Measurements from ENCODE around the gene CDK1.
"Not testable (repeated sequence)": the region's sequence is repeated elsewhere in the genome, so short reads cannot be mapped to it uniquely, and the experiment has no call there.

CDK1 gene

DNA sequence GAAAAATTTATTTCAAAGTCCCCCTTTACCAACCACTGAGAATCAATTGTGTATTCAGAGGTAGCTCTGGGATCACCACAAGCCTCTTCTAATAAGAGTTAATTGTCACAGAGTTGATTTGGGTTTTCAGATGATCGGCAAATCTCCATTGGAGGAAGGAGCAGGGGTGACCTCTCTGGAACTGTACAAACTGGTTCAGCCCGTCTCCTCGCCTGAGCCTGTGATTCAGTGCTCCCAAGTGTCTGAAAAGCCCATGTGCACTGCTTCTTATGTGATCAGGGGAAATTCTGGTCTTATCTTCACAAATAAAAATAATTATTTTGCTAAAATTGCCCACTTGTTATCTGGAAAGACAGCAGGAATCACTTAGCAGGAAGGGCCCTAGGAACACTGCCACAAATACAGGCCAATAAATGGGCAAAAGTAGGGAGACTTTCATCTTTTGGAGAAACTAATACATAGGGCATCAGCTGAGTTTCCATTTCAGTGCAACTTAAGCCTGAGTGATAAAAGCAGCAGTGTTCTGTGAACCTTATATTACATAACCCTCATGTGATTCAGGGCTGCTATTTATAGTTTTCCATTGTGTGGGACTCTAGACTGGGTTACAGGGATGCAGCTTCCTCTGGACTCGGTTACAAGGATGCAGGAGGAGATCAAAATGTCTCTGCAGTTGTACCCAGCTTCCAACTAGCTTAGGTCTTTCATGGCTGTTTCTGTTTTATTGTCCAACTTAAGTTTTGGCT is 32.3 kb downstream of the CDK1 start:
- no peak for DNase-seq (ENCODE audit: low read depth in 2 of 2, low spot score in 1 of 2)

DNA sequence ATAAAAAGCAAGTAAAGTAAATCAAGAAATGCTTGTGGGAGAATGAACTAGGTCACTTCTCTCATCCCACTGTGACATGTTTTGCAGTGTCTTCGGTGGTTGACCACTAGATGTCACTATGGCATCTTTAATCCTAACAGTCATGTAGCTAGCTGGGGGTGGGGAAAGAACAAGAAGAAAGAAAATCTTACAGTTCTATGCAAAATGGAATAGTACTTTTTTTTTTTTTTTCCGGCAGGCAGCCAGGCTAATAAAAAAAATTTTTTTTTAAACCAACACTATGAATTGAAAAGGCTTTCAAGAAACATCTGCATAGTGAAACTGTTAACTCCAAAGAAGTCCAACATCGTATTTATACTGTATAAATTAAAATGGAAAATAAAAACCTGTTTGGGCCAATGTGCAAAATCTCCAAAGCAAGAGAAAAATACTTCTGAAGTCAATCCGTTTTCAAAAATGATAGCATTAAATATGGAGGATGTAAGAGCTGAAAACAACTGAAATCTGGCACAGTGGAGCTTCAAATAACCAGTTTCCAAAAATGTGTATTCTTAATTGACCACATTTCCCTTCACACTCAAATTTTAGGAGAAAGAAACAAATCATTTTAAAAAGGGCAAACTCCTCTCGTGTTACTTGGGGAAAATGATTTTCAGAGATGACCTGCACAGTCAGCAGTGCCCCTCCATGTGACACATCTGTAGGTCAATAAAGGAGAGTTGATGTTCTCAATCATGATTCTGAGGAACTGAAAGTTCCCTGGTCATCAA is 38.5 kb downstream of the CDK1 start:
- no peak for DNase-seq (ENCODE audit: low read depth in 2 of 2, low spot score in 1 of 2)

DNA sequence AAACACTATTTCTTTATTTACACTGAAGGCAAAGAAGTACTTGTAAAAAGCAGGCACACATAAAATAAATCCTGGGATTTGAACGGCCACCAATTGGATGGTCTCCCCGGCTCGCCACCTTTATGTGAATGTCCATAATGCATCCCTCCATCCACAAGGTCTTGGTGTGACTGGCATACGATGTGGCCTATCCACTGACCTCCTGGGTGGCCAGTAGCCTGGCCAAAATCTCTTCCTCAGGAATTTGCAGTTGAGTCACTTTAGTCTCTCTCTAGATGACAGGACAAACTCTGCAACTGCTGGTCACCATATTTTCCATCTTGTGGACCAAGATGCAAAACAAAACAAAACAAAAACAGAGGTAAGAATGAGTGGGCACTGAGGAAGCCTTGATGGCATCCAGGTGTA is 39.1 kb downstream of the CDK1 start:
- no peak for DNase-seq (ENCODE audit: low read depth in 2 of 2, low spot score in 1 of 2)

DNA sequence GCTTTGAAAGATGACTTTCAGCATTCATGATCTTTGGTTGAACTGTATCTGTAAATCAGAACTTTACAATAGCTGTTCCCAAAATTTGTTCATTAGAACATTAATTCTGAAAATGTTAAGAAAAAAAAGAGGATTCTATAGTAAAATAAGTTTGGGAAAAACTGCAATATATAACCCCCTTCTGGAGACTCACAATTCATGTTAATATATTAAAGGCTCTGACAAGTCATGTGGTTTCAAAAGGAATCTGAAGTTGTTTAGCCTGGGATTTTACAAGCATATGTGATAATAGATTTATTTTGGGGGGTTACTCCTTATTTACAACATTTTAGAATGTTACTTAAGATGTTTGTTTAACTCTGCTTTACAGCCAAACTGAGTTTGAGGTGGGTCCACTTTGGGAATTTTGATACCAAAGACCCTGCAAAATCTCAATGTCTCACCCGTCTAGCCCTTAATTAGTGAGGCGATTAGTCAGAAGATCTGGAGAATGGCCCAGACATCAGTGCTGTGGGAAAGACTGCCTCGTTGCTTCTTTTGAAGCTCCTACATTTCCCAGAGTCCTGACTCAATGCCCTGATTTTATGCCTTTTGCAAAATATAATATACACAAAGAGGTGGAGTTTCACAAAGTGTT is 40.0 kb downstream of the CDK1 start:
- no peak for DNase-seq (ENCODE audit: low read depth in 2 of 2, low spot score in 1 of 2)

- DNase-seq (ENCODE audit: low read depth in 2 of 2, low spot score in 1 of 2): no peak
Measured at GRCh38 chr10:60819271-60819670, 41.0 kb downstream of the CDK1 start.

GRCh38 chr10:60820093-60820754 is 41.9 kb downstream of the CDK1 start:
- no peak for DNase-seq (ENCODE audit: low read depth in 2 of 2, low spot score in 1 of 2)

GRCh38 chr10:60821656-60822055 is 43.4 kb downstream of the CDK1 start:
- no peak for DNase-seq (ENCODE audit: low read depth in 2 of 2, low spot score in 1 of 2)

DNA sequence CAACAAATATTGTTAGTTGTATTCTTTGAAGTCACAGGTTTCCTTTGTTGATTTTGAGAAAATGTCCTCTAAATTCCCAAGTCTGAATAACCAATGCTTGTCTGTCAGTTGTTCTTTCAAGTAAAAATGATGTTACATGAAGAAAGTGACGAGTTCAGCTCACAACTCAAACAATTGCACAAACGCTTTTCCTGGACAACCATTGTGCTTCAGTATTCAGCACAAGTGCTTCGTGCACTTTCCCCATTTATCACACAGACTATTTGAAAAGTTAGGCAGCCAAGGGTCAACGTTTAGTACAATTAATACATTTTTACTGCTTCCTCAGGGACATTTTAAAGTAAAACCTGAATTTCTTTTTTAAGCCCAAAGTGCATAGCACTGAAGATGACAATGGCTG is 44.5 kb downstream of the CDK1 start:
- no peak for DNase-seq (ENCODE audit: low read depth in 2 of 2, low spot score in 1 of 2)

DNA sequence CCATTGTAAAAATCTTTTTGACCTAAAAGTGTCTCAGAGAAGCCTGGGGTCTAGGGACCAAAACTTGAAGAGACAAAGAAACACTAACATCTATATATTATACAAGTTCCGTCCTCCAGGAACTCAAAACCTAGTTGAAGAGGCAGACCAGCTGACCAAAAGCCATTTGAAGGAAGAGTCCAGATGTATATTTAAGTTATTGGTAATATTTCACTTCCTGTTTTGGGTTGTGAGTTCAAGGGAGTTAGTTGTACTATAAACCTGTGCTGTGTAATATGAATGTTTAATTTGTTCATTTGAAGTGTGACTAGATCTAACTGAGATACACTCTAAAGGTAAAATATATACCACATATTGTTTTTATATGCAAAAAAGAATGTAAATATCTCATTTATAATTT is 45.0 kb downstream of the CDK1 start:
- no peak for DNase-seq (ENCODE audit: low read depth in 2 of 2, low spot score in 1 of 2)

DNA sequence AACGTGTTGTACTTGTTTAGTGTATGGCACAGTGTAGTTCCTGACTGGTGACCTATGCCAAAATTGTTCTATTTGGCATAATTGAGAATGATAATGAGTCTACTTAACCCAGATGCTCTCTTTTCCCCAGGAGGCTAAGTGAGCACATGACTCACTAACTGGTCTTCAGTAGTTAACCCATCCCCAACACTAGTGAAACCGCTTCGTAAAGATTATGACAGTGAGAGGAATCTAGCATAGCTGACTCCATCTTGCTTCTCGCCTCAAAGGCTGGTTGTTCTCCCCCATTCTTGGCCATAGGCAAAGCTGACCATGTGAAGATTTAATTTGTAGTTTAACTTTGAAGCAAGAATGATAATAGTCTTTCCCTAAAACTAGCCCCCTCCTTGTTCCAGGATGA is 47.2 kb downstream of the CDK1 start:
- DNase-seq (ENCODE audit: low read depth in 2 of 2, low spot score in 1 of 2): no peak

GRCh38 chr10:60827791-60828488 is 49.7 kb downstream of the CDK1 start:
- DNase-seq (ENCODE audit: low read depth in 2 of 2, low spot score in 1 of 2): no peak

DNA sequence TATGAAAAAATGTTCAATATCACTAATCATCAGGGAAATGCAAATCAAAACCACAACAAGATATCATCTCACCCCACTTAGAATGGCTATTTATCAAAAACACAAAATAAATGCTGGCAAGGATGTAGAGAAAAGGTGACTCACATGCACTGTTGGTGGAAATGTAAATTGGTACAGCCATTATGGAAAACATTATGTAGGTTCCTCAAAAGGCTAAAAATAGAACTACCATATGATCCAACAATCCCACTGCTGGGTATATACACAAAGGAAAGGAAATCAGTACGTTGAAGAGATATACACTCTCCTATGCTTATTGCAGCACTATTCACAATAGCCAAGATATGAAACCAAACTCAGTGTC is 50.2 kb downstream of the CDK1 start:
- no peak for DNase-seq (ENCODE audit: low read depth in 2 of 2, low spot score in 1 of 2)

- not testable (repeated sequence) for DNase-seq (ENCODE audit: low read depth in 2 of 2, low spot score in 1 of 2)
Measured at GRCh38 chr10:60832136-60832535, 53.9 kb downstream of the CDK1 start.

DNA sequence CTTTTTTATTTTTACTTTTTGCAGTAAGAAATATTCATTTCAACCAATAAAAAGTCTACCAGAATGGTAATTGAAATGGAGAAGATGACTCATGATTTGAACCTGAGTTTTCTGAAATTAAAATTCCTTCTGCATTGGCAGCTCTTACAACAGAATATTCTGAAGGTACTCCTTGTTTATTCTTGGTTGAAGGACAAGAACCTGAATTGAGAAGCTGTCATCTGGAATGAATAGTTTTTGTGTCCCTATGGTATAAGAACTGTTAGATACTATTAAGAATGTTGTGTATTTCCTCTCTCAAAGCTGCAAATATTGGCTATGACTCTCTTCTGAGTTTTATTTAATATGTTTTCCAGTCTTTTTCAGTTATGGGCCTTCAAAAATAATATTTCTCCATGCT is 56.1 kb downstream of the CDK1 start:
- DNase-seq (ENCODE audit: low read depth in 2 of 2, low spot score in 1 of 2): no peak

DNA sequence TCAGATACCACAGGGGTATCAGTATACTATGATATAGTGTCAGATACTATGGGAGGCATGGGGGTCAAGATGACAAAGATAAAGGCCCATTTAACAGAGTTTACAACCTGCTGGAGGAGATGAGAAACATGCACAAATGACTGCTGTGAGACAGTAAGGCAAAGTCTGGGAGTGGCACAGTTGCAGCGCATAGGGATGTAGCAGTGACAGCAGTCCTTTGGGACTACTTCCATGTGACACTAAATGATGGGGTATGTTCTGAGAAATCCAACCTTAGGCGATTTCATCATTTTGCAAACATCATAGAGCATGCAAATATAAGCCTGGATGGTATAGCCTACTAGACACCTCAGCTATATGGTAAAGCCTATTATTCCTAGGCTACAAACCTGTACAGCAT is 56.8 kb downstream of the CDK1 start:
- no peak for DNase-seq (ENCODE audit: low read depth in 2 of 2, low spot score in 1 of 2)

GRCh38 chr10:60841227-60841626 is 62.9 kb downstream of the CDK1 start:
- not testable (repeated sequence) for DNase-seq (ENCODE audit: low read depth in 2 of 2, low spot score in 1 of 2)

- no peak for DNase-seq (ENCODE audit: low read depth in 2 of 2, low spot score in 1 of 2)
Measured at GRCh38 chr10:60842694-60843093, 64.4 kb downstream of the CDK1 start.
